Colonic mucosa (tissue), 4 donors: ENCODE measurements around the gene TRIM69. TPM values are rescaled to one million over a fixed set of nuclear protein-coding genes. Genes with fewer than 3 reads are reported as not detected.

Source experiments
- DNase-seq: peaks from one replicate; pipeline ENCODE4 v3.0.0-alpha.2; 2020
- H3K27ac ChIP-seq: fragments of 200-600 bp; one replicate; pipeline ENCODE4 v1.8.0; 2021
- H3K27me3 ChIP-seq: fragments of 200-600 bp; one replicate; pipeline ENCODE4 v1.8.0; 2021
- H3K36me3 ChIP-seq: fragments of 200-600 bp; one replicate; pipeline ENCODE4 v1.8.0; 2021
- H3K4me1 ChIP-seq: fragments of 200-600 bp; one replicate; pipeline ENCODE4 v1.8.0; 2021; ENCODE audit warnings: mild to moderate bottlenecking
- H3K4me3 ChIP-seq: fragments of 200-600 bp; one replicate; pipeline ENCODE4 v1.8.0; 2021
- H3K9ac ChIP-seq, 2 donors: one replicate each; pipeline ENCODE4 v1.7.0; 2013; ENCODE audit warnings: control low read depth in 2 of 2, low read depth in 2 of 2, low read length in 2 of 2
- H3K9me3 ChIP-seq: fragments of 200-600 bp; one replicate; pipeline ENCODE4 v1.8.0; 2021
- CTCF ChIP-seq: fragments of 200-600 bp; IDR thresholded peaks from one replicate; pipeline ENCODE4 v1.8.0; 2022; ENCODE audit warnings: antibody characterized with exemption, mild to moderate bottlenecking
- intact Hi-C: fragments of 100-400 bp; cut with DNase I; formaldehyde crosslinking; loops from one replicate; pipeline ENCODE4 v1.14.1; 2022
- total RNA-seq, 2 donors: library from RNA; stranded (reverse); fragmentation: NEBNext Ultra II Directional in 1 of 2; extraction: Animal tissue kit (Norgen Biotek cat#: 25700) in 1 of 2; gene quantifications; one replicate each; pipeline ENCODE4 v1.2.1, GENCODE V29; 2021
- donor health status: healthy.
- donor health status: DM: no; HTN: no; CAD: no.
- donor health status: DM: no; HTN: no; CAD: no.

The TRIM69 gene
- total RNA-seq, 2 donors from 2014 or later = 17.1 to 23.3 TPM

GRCh38 chr15:44812029-44812517 lies 75.7 kb downstream of the TRIM69 start:
- Histone ChIP-seq H3K36me3 (no peaks in the 10 kb centered on the region), H3K4me3 (no peak overlapping the region), H3K4me1 (no peaks in the 10 kb centered on the region), H3K9me3 (no peaks in the 10 kb centered on the region), H3K27me3 (no peaks in the 10 kb centered on the region), H3K9ac (peak overlapping the region in 1 of 2 donors; percentile 43), H3K27ac (peak overlapping the region; percentile 62)
- DNase-seq = peak; percentile 95
- intact Hi-C loops = no loop called here
- TF ChIP-seq CTCF = no peak

- intact Hi-C loops = no loop called here
- Histone ChIP-seq H3K4me3 (no peak overlapping the region), H3K4me1 (no peaks in the 10 kb centered on the region), H3K9me3 (no peaks in the 10 kb centered on the region), H3K9ac (peak overlapping the region in 1 of 2 donors; percentile 48), H3K27ac (peak overlapping the region; percentile 62), H3K27me3 (no peaks in the 10 kb centered on the region), H3K36me3 (no peaks in the 10 kb centered on the region)
- no peak for TF ChIP-seq CTCF
- DNase-seq = peak; percentile 63
Measured at GRCh38 chr15:44813231-44813630, 76.9 kb downstream of the TRIM69 start.

Other genes starting within 250 kb of the TRIM69 start
- gene EIF3J, start 199.4 kb upstream of the TRIM69 start, total RNA-seq = 10 to 100 TPM; 64.5 to 80.5 TPM
- 10 to 100 TPM; 79.3 to 95.3 TPM for gene SPG11, start 72.9 kb upstream of the TRIM69 start, total RNA-seq
- gene PATL2, start 25.2 kb upstream of the TRIM69 start, total RNA-seq = 1 to 10 TPM; 1.2 to 2.6 TPM
- gene B2M, start 25.0 kb upstream of the TRIM69 start, total RNA-seq = 1,000 to 10,000 TPM; 1,783 to 5,339 TPM
- gene TERB2, start 220.2 kb downstream of the TRIM69 start, total RNA-seq = not detected